HG03175 (cell line): ENCODE data around the gene MUC6.

ENCODE experiments used
- ATAC-seq: cut with Tn5 transposase; IDR thresholded peaks from one replicate; pipeline ENCODE4 v1.9.1; 2021; ENCODE audit warnings: mild to moderate bottlenecking, moderate library complexity; ENCODE audit not compliant: unreplicated experiment

Gene MUC6

GRCh38 chr11:1010551-1011319, 25.8 kb downstream of the MUC6 start:
- ATAC-seq, result no peak

- ATAC-seq, result no peak
Measured at GRCh38 chr11:1009991-1010390, 26.5 kb downstream of the MUC6 start.

- no peak for ATAC-seq
Measured at GRCh38 chr11:1009371-1009770, 27.1 kb downstream of the MUC6 start.

GRCh38 chr11:1008803-1009145, 27.7 kb downstream of the MUC6 start:
- ATAC-seq, result no peak

- no peak for ATAC-seq
Measured at GRCh38 chr11:1008001-1008802, 28.3 kb downstream of the MUC6 start.

- no peak for ATAC-seq
Measured at GRCh38 chr11:1007279-1007678, 29.2 kb downstream of the MUC6 start.

- no peak for ATAC-seq
Measured at GRCh38 chr11:1006762-1007161, 29.8 kb downstream of the MUC6 start.

GRCh38 chr11:1005928-1006327, 30.6 kb downstream of the MUC6 start:
- no peak for ATAC-seq

GRCh38 chr11:1003159-1003558, 33.4 kb downstream of the MUC6 start:
- no peak for ATAC-seq

GRCh38 chr11:1002406-1002984, 34.0 kb downstream of the MUC6 start:
- ATAC-seq, result no peak

GRCh38 chr11:1001617-1002405, 34.7 kb downstream of the MUC6 start:
- ATAC-seq, result no peak

GRCh38 chr11:1000357-1001278, 35.9 kb downstream of the MUC6 start:
- ATAC-seq, result no peak

GRCh38 chr11:999009-999408, 37.5 kb downstream of the MUC6 start:
- no peak for ATAC-seq

- ATAC-seq, result no peak
Measured at GRCh38 chr11:997907-998306, 38.6 kb downstream of the MUC6 start.

GRCh38 chr11:996681-997080, 39.8 kb downstream of the MUC6 start:
- ATAC-seq, result no peak

GRCh38 chr11:995752-996420, 40.6 kb downstream of the MUC6 start:
- ATAC-seq, result peak; percentile 71

- ATAC-seq, result no peak
Measured at GRCh38 chr11:995044-995751, 41.3 kb downstream of the MUC6 start.

- ATAC-seq, result no peak
Measured at GRCh38 chr11:993632-994167, 42.8 kb downstream of the MUC6 start.

- ATAC-seq, result no peak
Measured at GRCh38 chr11:992577-992976, 43.9 kb downstream of the MUC6 start.
